IgD-negative memory B cell (primary cell): ENCODE measurements around the gene BAHD1. TPM values are rescaled to one million over a fixed set of nuclear protein-coding genes. Genes with fewer than 3 reads are reported as not detected.

Experiments used
- H3K27ac Mint-ChIP-seq, 3 donors: one replicate each; pipeline ENCODE4 v1.8.0; 2020 to 2022; ENCODE audit warnings: mild to moderate bottlenecking in 3 of 3, mixed read lengths in 3 of 3, moderate library complexity in 1 of 3
- H3K27me3 Mint-ChIP-seq: one replicate; pipeline ENCODE4 v1.8.0; 2021; ENCODE audit warnings: mixed read lengths
- H3K36me3 Mint-ChIP-seq: one replicate; pipeline ENCODE4 v1.8.0; 2020; ENCODE audit warnings: mild to moderate bottlenecking, mixed read lengths
- H3K4me1 Mint-ChIP-seq, 3 donors: one replicate each; pipeline ENCODE4 v1.8.0; 2020 to 2022; ENCODE audit warnings: mixed read lengths in 3 of 3, mild to moderate bottlenecking in 1 of 3
- H3K4me3 Mint-ChIP-seq, 4 donors: one replicate each; pipeline ENCODE4 v1.8.0; 2020 to 2022; ENCODE audit warnings: mild to moderate bottlenecking in 4 of 4, mixed read lengths in 4 of 4, moderate library complexity in 3 of 4
- H3K9me3 Mint-ChIP-seq, 3 donors: one replicate each; pipeline ENCODE4 v1.8.0; 2020 to 2021; ENCODE audit warnings: mixed read lengths in 3 of 3, mild to moderate bottlenecking in 1 of 3
- polyA plus RNA-seq: library from polyadenylated mRNA; unstranded; fragments of 300-500 nt; fragmentation: Illumina TruSeq; gene quantifications from one replicate; pipeline ENCODE4 v1.2.3, GENCODE V29; 2021

Gene BAHD1
- polyA plus RNA-seq, 1 donor from 2014 or later = 2.3 TPM

DNA sequence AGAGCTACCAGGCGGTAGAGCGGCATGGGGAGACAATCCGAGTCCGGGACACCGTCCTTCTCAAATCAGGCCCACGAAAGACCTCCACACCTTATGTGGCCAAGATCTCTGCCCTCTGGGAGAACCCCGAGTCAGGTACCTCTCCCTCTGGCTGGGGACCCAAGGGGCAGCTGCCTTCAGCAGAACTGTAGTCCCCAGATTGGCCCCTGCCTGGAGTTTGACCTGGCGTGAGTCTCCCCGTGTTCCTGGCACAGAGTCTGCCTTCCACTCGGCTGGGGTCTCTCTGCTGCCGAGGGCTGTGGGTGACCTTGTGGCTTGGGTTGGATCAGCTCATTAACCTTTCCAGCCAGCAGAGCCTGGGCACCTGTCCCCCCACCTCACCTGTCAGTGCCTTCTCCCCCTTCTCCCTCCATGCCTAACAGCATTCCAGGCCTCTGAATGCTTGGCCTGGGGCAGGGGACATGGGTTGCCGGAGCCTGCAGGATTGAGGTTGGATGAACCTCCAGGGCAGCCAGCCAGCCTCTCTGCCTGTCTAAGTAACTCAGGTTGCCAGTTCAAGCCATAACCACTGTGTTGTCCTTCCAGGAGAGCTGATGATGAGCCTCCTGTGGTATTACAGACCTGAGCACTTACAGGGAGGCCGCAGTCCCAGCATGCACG lies 23.3 kb downstream of the BAHD1 start:
- Mint-ChIP-seq H3K4me3 (no peak overlapping the region), H3K9me3 (no peaks in the 10 kb centered on the region), H3K4me1 (peaks cover 0 to 1% (median 0%) of the 10 kb centered on the region in 3 donors), H3K27me3 (no peaks in the 10 kb centered on the region), H3K36me3 (peaks cover 2% of the 10 kb centered on the region), H3K27ac (peak overlapping the region in 2 of 3 donors; percentile 43 to 63)

DNA sequence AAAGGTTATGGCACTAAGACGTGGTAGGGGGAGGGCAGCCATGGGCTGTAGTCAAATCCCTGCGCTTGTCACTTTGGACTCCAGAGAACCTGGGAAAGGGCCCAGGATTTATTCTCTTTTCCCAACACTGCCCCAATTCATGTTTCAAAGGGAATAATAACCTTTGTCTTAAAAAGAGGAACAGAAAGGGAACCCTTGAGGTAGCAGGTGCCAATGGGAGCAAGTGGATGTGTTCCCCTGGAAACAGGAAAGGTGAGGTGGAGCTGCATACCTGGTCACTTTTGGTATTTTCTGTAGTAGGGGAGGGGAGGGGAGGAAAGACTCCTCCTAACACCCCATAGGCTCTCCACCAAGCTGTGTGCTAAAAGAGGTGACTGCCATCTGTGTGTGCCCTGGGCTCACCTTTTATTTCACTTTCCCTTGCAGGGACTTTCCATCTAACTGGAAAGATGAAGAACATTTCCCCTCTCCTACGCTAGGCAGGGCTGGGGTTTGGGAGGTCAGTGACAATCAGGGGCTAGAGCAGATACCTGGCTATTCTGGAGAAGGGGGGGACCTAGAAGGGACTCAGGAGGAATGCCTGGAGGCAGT lies 23.9 kb downstream of the BAHD1 start:
- H3K4me3 Mint-ChIP-seq = no peak overlapping the region
- H3K36me3 Mint-ChIP-seq = peaks cover 2% of the 10 kb centered on the region
- H3K27me3 Mint-ChIP-seq = no peaks in the 10 kb centered on the region
- H3K9me3 Mint-ChIP-seq = no peaks in the 10 kb centered on the region
- H3K4me1 Mint-ChIP-seq = peaks cover 0 to 1% (median under 1%) of the 10 kb centered on the region in 3 donors
- H3K27ac Mint-ChIP-seq = peak overlapping the region in 1 of 3 donors; percentile 43

DNA sequence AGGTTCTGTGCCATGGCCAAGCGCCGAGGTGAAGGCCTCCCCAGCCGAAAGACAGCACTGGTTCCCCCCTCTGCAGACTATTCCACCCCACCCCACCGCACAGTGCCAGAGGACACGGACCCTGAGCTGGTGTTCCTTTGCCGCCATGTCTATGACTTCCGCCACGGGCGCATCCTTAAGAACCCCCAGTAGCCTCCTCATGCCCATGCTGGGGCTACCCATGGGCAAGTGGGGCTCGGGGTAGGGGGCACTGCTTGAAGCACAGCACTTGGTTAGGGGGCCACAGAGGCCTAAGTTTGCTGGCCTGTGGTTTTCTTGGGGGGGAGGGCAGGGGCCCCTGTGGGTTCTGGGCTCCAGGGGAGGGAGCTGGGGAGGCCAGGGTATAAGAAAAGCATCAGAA lies 25.2 kb downstream of the BAHD1 start:
- Mint-ChIP-seq H3K27me3 (no peaks in the 10 kb centered on the region), H3K4me3 (no peak overlapping the region), H3K4me1 (peaks cover 0 to 2% (median 1%) of the 10 kb centered on the region in 3 donors), H3K36me3 (peaks cover 2% of the 10 kb centered on the region), H3K9me3 (no peaks in the 10 kb centered on the region), H3K27ac (no peak overlapping the region)

DNA sequence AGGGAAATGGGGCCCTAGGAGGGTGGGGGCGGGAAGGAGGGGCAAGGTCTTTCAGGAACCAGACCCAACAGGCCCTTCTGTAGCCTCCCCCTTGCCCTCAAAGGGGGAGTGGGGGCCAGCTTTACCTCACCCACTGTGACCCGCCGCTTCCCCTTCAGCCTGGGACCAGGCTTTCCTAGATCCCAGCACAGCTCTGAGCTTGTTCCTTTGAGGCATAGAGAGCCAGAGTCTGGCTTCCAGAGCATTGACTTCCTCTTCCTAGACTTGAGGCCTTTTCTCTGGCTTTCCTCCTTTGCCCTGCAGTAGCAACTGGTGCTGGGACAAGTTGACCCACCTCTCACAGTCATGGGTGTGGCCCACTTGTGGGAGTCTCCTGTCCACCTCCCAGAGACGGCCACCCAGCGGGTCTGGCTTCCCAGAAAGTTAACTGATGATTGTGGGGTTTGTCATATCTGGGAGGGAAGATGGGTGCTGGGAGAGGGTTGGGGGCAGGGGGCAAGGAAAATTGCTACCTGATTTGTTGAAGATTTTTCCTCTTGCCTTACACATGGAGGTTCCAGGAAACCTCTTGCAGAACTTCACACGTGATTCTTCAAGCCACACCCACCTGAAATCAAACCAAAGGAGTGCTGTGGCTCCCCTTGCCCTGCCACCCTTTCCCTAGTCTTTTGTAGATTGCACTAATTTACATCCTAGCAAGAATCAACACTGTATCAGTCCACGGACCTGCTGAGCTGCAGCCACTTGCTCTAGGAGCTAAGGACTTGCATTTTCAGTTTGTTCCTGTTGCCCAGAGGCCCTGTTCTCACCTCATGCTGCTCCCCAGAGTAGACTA lies 25.9 kb downstream of the BAHD1 start:
- H3K27ac Mint-ChIP-seq = peak overlapping the region in 1 of 3 donors; percentile 40
- H3K4me3 Mint-ChIP-seq = peak overlapping the region in 1 of 4 donors; percentile 56
- peaks cover 0 to 3% (median 2%) of the 10 kb centered on the region in 3 donors for H3K4me1 Mint-ChIP-seq
- no peaks in the 10 kb centered on the region for H3K9me3 Mint-ChIP-seq
- no peaks in the 10 kb centered on the region for H3K27me3 Mint-ChIP-seq
- H3K36me3 Mint-ChIP-seq = peaks cover 2% of the 10 kb centered on the region

DNA sequence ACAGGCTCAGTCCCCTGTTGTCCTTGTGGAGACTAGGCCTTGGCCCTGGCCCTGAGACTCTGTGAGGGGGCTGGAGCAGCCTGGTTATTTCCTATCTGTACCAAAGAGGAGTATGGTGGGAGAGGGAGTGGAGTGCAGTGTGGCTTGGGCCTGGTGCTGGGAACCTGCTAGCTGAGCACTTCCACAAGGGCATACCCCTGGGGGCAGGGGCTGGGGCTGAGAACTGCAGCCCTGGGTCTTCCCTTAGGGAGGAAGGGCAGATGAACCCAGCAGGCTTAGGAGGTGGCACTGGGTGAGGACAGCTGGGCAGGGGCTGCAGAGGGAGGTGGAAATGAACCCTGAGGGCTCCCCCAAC lies 26.5 kb downstream of the BAHD1 start:
- H3K27me3 Mint-ChIP-seq = no peaks in the 10 kb centered on the region
- no peaks in the 10 kb centered on the region for H3K9me3 Mint-ChIP-seq
- peaks cover 2% of the 10 kb centered on the region for H3K36me3 Mint-ChIP-seq
- H3K4me1 Mint-ChIP-seq = peaks cover 0 to 8% (median 7%) of the 10 kb centered on the region in 3 donors
- peak overlapping the region in 1 of 4 donors; percentile 56 for H3K4me3 Mint-ChIP-seq
- peak overlapping the region in 2 of 3 donors; percentile 24 to 40 for H3K27ac Mint-ChIP-seq

DNA sequence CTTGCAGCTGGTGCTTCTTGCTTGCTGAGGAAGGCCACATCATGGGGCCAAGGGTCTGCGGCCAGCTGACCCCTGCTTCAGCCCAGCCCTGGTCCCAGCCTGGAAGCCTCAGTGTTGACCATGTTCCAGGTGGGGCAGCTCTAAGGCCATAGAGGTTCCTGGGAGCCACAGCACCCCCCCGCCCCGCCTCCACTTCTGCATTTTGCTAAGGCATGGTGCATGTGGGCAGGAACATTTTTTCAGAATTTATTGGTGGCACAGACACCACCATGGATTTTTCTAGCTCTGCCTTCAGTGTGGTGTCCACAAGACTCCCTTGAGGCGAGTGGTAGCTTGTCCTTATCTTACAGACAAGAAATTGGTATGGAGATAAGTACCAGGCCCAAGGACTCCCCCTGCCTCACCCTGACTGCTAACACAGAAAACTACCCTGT lies 28.2 kb downstream of the BAHD1 start:
- H3K4me3 Mint-ChIP-seq = peak overlapping the region in 2 of 4 donors; percentile 54 to 63
- H3K27me3 Mint-ChIP-seq = no peaks in the 10 kb centered on the region
- peak overlapping the region; percentile 29 to 94 (median 69) for H3K27ac Mint-ChIP-seq
- peaks cover 2% of the 10 kb centered on the region for H3K36me3 Mint-ChIP-seq
- peaks cover 0 to 10% (median 10%) of the 10 kb centered on the region in 3 donors for H3K4me1 Mint-ChIP-seq
- no peaks in the 10 kb centered on the region for H3K9me3 Mint-ChIP-seq

DNA sequence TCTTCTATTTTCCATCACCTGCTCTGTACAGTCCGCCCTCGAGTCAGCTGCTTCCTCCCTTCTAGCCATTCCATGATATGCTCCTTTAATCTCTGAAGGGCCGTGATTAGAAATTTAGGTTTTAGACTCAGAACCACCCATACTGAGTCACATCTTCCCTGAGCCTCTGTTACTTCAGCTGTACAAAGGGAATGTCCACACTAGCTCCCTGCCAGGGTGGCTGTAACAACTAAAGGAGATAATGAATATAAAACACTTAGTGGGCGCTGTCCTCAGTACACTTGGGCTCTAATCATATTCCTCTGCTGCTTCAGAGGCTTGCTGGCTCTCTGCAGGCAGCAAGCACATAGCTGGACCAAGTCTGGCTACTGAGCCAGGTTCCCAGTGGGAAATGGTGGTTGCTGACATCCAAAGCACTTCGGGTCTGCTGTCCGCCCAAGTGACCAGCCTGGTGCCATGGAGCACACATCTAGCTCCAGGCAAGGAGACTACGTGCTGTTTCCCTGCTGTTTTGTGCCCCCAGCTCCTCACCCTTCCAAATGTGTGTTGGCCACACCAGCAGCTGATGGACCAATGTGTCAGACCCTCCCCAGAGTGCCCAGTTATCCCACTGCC lies 29.1 kb downstream of the BAHD1 start:
- Mint-ChIP-seq H3K27me3 (no peaks in the 10 kb centered on the region), H3K4me1 (peaks cover 0 to 10% (median 9%) of the 10 kb centered on the region in 3 donors), H3K4me3 (peak overlapping the region; percentile 35 to 87 (median 62)), H3K27ac (peak overlapping the region; percentile 29 to 94 (median 69)), H3K9me3 (no peaks in the 10 kb centered on the region), H3K36me3 (peaks cover 5% of the 10 kb centered on the region)

GRCh38 chr15:40470423-40471104 lies 29.8 kb downstream of the BAHD1 start, which contains the start of gene CHST14:
TSS of gene CHST14 (plus strand) at chr15:40470984. CDS start at chr15:40471214, 230 bp downstream.
- H3K4me1 Mint-ChIP-seq = peaks cover 0 to 10% (median 9%) of the 10 kb centered on the region in 3 donors
- peak within 1 kb of the TSS; percentile 88 to 97 (median 92) for H3K4me3 Mint-ChIP-seq
- H3K27me3 Mint-ChIP-seq = no peaks in the 10 kb centered on the region

DNA sequence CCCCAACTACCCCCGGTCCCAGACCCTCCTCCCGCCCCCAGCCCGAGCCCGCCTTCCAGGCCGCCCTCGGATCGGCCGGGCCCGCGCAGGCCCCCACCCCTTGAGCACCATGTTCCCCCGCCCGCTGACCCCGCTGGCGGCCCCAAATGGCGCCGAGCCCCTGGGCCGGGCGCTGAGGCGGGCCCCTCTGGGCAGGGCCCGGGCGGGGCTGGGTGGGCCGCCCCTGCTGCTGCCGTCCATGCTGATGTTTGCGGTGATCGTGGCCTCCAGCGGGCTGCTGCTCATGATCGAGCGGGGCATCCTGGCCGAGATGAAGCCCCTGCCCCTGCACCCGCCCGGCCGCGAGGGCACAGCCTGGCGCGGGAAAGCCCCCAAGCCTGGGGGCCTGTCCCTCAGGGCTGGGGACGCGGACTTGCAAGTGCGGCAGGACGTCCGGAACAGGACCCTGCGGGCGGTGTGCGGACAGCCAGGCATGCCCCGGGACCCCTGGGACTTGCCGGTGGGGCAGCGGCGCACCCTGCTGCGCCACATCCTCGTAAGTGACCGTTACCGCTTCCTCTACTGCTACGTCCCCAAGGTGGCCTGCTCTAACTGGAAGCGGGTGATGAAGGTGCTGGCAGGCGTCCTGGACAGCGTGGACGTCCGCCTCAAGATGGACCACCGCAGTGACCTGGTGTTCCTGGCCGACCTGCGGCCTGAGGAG lies 30.5 kb downstream of the BAHD1 start:
- Mint-ChIP-seq H3K4me1 (peaks cover 0 to 10% (median 9%) of the 10 kb centered on the region in 3 donors), H3K9me3 (no peaks in the 10 kb centered on the region), H3K36me3 (peaks cover 6% of the 10 kb centered on the region), H3K4me3 (peak overlapping the region; percentile 88 to 97 (median 92)), H3K27ac (peak overlapping the region in 2 of 3 donors; percentile 56 to 78), H3K27me3 (no peaks in the 10 kb centered on the region)

More at GRCh38 chr15:40470423-40471104, 29.8 kb downstream of the BAHD1 start, which contains the start of gene CHST14:
- Mint-ChIP-seq H3K36me3 (peaks cover 4% of the 10 kb centered on the region), H3K27ac (peak within 1 kb of the TSS in 2 of 3 donors; percentile 56 to 94), H3K9me3 (no peaks in the 10 kb centered on the region)

DNA sequence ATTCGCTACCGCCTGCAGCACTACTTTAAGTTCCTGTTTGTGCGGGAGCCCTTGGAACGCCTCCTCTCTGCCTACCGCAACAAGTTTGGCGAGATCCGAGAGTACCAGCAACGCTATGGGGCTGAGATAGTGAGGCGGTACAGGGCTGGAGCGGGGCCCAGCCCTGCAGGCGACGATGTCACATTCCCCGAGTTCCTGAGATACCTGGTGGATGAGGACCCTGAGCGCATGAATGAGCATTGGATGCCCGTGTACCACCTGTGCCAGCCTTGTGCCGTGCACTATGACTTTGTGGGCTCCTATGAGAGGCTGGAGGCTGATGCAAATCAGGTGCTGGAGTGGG lies 31.0 kb downstream of the BAHD1 start:
- Mint-ChIP-seq H3K27ac (peak overlapping the region in 2 of 3 donors; percentile 56 to 78), H3K4me3 (peak overlapping the region; percentile 88 to 97 (median 92)), H3K9me3 (no peaks in the 10 kb centered on the region), H3K27me3 (no peaks in the 10 kb centered on the region), H3K4me1 (peaks cover 0 to 10% (median 9%) of the 10 kb centered on the region in 3 donors), H3K36me3 (peaks cover 8% of the 10 kb centered on the region)

DNA sequence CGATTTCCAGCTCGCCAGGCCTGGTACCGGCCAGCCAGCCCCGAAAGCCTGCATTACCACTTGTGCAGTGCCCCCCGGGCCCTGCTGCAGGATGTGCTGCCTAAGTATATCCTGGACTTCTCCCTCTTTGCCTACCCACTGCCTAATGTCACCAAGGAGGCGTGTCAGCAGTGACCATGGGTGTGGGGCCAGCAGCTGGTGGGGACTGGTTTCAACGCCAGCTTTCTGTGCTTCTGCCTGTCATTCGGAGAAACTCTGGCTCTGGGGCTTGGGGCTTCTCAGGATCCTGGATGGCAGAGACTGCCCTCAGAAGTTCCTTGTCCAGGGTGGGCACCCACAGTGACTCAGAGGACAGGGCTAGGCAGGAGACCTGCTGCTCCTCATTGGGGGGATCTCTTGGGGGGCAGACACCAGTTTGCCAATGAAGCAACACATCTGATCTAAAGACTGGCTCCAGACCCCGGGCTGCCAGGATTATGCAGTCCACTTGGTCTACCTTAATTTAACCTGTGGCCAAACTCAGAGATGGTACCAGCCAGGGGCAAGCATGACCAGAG lies 31.5 kb downstream of the BAHD1 start:
- Mint-ChIP-seq H3K4me1 (peaks cover 0 to 10% (median 9%) of the 10 kb centered on the region in 3 donors), H3K9me3 (no peaks in the 10 kb centered on the region), H3K4me3 (peak overlapping the region; percentile 88 to 97 (median 92)), H3K27me3 (no peaks in the 10 kb centered on the region), H3K27ac (peak overlapping the region in 2 of 3 donors; percentile 56 to 88), H3K36me3 (peaks cover 8% of the 10 kb centered on the region)

DNA sequence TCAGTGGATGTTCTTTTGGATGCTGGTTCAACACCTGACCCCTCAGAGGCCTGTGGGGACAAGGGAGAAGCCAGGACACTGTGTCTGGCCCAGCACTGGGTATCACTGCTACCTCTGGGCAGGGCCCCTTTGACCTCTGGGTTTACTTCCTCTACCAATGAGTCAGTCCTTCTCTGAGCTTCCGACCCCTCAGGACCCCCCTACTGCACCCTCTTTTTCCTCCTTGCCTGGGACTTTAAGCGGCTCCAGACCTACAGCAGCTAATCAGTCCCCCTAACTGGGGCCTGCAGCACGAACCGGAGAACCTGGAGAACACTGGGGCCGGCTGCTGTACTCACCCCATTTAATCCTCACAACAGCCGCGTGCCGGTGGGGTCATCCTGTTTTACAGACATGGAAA lies 33.8 kb downstream of the BAHD1 start:
- Mint-ChIP-seq H3K27ac (no peak overlapping the region), H3K36me3 (peaks cover 10% of the 10 kb centered on the region), H3K4me1 (peaks cover 0 to 10% (median 9%) of the 10 kb centered on the region in 3 donors), H3K27me3 (peaks cover 4% of the 10 kb centered on the region), H3K4me3 (peak overlapping the region in 1 of 4 donors; percentile 50), H3K9me3 (no peaks in the 10 kb centered on the region)

DNA sequence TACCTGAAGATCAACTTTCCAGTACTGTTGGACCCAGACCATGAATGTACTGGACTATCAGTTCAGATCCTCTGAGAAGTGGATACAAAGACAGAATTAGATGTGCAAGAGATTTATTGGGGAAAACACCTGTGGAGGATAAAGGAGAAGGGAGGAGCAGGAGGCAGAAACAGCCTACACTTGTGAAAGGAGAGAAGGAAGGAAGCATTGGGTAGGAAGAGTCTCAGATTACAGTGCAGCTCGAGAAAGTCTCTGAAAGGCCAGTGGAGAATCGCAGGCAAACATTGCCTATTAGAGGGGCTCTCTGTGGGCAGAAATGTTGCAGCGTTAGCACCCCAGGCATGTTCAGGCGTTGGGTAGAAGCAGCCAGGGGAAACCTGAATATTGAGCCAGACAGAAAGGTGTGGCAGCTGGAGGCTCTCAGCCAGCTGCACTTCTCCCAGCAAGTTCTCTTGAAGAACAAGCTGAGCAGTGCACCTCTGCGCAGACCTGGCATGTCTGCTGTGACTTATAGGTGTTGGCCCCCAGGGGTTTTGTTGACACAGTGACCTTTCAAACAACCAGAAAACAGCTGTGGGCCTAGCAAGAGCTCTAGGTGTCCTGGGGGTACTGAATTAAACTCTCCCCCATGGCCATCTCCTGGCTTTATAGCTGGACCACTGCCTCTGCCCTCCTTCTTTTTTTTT lies 37.0 kb downstream of the BAHD1 start:
- Mint-ChIP-seq H3K27ac (no peak overlapping the region), H3K9me3 (no peaks in the 10 kb centered on the region), H3K36me3 (peaks cover 10% of the 10 kb centered on the region), H3K4me1 (peaks cover 0 to under 1% (median 0%) of the 10 kb centered on the region in 3 donors), H3K4me3 (no peak overlapping the region), H3K27me3 (peaks cover 9% of the 10 kb centered on the region)
